ENCODE results near the gene BCAS3. TPM values are rescaled to one million over a fixed set of nuclear protein-coding genes. Genes with fewer than 3 reads are reported as not detected.

The BCAS3 gene
- total RNA-seq, 2 donors from 2014 or later = 12.0 to 15.6 TPM

DNA sequence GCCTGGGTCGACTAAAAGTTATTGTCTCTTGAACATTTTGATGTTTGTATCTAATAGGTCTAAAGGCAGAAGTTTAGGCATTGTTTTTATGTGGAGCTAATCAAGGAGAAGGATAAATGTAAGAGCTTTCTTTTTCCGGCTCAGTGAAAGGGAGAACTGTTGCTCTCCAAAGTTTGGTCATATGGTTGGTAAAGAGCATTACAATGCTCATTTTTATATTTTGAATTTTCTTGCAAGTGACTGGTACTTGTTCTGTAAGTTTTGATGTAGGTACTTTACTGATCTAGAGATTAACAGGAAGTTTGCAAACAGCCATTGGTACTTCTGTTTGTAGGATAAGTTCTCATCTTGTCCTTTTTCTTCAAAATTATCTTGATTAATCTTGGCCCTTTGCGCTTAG lies 30.9 kb upstream of the BCAS3 start:
- Histone ChIP-seq H3K27me3 (no peaks in the 10 kb centered on the region), H3K9me3 (no peaks in the 10 kb centered on the region), H3K27ac (no peak overlapping the region), H3K4me1 (no peaks in the 10 kb centered on the region), H3K4me3 (no peak overlapping the region), H3K36me3 (peaks cover 32% of the 10 kb centered on the region)
- DNase-seq (ENCODE audit: low spot score) = no peak
- no peak for TF ChIP-seq CTCF (IDR thresholded peaks at IDR 0.05)

GRCh38 chr17:60647705-60648104 lies 29.9 kb upstream of the BCAS3 start:
- no peak overlapping the region for H3K4me3 ChIP-seq
- no peak for TF ChIP-seq CTCF (IDR thresholded peaks at IDR 0.05)
- no peak for DNase-seq (ENCODE audit: low spot score)
- no peaks in the 10 kb centered on the region for H3K9me3 ChIP-seq
- H3K36me3 ChIP-seq = peaks cover 32% of the 10 kb centered on the region
- no peaks in the 10 kb centered on the region for H3K27me3 ChIP-seq
- H3K4me1 ChIP-seq = no peaks in the 10 kb centered on the region
- no peak overlapping the region for H3K27ac ChIP-seq

DNA sequence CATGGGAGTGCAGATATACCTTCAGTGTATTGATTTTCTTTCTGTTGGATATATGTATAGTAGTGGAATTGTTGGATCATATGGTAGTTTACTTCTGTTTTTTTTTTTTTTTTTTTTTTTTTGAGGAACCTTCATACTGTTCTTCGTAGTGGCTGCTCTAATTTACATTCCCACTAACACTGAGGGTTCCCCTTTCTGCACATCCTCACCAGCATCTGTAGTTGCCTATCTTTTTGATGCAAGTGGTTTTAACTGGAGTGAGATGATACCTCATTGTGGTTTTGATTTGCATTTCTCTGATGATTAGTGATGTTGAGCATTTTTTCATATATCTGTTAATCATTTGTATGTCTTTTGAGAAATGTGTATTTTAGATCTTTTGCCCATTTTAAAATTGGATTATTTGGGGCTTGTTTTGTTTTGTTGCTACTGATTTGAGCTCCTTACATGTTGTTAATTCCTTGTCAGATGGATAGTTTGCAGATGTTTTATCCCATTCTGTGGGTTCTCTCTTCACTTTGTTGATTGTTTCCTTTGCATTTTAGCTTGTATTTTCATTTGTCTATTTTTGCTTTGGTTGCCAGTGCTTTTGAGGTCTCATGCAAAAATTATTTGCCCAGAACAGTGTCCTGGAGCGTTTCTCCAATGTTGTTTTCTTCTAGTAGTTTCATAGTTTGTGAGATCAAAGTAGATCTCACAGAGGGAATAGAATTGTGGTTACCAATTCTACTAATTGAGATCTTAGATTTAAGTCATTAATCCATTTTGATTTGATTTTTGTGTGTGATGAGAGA lies 25.0 kb upstream of the BCAS3 start:
- Histone ChIP-seq H3K4me3 (no peak overlapping the region), H3K4me1 (no peaks in the 10 kb centered on the region), H3K27ac (no peak overlapping the region), H3K36me3 (peaks cover 39% of the 10 kb centered on the region), H3K27me3 (no peaks in the 10 kb centered on the region), H3K9me3 (no peaks in the 10 kb centered on the region)
- no peak for DNase-seq (ENCODE audit: low spot score)
- TF ChIP-seq CTCF (IDR thresholded peaks at IDR 0.05) = no peak

DNA sequence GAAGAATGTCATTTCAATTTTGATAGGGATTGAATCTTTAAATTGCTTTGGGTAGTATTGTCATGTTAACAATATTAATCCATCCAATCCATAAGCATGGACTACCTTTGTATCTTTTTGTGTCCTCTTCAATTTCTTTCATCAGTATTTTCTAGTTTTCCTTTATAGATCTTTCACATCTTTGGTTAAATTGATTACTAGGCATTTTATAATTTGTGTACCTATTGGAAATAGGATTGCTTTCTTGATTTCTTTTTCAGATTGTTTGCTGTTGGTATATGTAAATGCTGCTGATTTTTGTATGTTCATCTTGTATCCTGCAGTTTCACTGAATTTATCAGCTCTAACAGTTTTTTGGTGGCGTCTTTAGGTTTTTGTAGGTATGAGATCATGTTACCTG lies 24.1 kb upstream of the BCAS3 start:
- Histone ChIP-seq H3K36me3 (peaks cover 37% of the 10 kb centered on the region), H3K4me1 (no peaks in the 10 kb centered on the region), H3K27ac (no peak overlapping the region), H3K4me3 (no peak overlapping the region), H3K9me3 (no peaks in the 10 kb centered on the region), H3K27me3 (no peaks in the 10 kb centered on the region)
- no peak for DNase-seq (ENCODE audit: low spot score)
- TF ChIP-seq CTCF (IDR thresholded peaks at IDR 0.05) = no peak

DNA sequence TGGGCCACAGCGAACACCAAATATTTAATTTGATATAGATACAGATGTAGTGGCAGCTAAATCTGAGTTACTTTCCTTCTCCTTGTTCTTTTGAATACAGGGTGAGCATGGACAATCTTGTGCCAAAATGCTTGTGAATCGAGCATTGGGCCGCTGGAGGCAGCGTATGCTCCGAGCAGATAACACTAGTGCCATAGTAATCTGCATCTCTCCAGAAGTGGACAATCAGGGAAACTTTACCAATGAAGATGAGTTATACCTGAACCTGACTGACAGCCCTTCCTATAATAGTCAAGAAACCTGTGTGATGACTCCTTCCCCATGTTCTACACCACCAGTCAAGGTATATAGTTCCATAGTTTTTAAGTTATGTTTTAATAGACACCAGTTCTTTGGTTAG lies 21.2 kb upstream of the BCAS3 start:
- no peaks in the 10 kb centered on the region for H3K27me3 ChIP-seq
- DNase-seq (ENCODE audit: low spot score) = no peak
- peaks cover 14% of the 10 kb centered on the region for H3K36me3 ChIP-seq
- no peak overlapping the region for H3K4me3 ChIP-seq
- no peaks in the 10 kb centered on the region for H3K4me1 ChIP-seq
- no peak overlapping the region for H3K27ac ChIP-seq
- no peaks in the 10 kb centered on the region for H3K9me3 ChIP-seq
- TF ChIP-seq CTCF (IDR thresholded peaks at IDR 0.05) = no peak

DNA sequence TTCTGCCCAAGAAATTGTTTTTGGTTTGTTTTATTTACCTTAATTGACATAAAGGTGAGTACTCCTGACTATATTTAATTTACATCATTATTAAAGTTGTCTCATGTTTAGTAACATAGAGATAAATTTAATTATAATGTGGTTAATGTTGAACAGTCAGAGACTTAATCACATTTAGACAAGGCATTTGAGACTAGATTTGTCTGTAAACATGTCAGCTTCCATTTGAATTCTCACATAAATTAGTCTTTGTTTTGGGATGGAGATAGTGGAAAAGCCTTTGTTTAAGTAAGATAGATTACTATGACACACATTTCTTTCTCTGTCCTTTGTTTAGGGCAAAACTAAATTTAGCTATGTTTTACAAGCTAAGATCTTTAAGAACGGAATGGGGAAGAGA lies 18.5 kb upstream of the BCAS3 start:
- H3K27me3 ChIP-seq = no peaks in the 10 kb centered on the region
- H3K9me3 ChIP-seq = no peaks in the 10 kb centered on the region
- H3K27ac ChIP-seq = no peak overlapping the region
- no peak overlapping the region for H3K4me3 ChIP-seq
- TF ChIP-seq CTCF (IDR thresholded peaks at IDR 0.05) = no peak
- no peak for DNase-seq (ENCODE audit: low spot score)
- no peaks in the 10 kb centered on the region for H3K4me1 ChIP-seq
- H3K36me3 ChIP-seq = peaks cover 14% of the 10 kb centered on the region
